Stimulated activated naive CD4-positive, alpha-beta T cell treated with Interleukin-2 at 50 U/mL for 16 hours (primary cell): ENCODE measurements around the gene PKN2.
"Not testable (repeated sequence)": the region's sequence is repeated elsewhere in the genome, so short reads cannot be mapped to it uniquely, and the experiment has no call there.

Experiments
- DNase-seq: peaks from one replicate; lab custom pipeline; 2025; lab: John Stamatoyannopoulos, UW

PKN2 gene

DNA sequence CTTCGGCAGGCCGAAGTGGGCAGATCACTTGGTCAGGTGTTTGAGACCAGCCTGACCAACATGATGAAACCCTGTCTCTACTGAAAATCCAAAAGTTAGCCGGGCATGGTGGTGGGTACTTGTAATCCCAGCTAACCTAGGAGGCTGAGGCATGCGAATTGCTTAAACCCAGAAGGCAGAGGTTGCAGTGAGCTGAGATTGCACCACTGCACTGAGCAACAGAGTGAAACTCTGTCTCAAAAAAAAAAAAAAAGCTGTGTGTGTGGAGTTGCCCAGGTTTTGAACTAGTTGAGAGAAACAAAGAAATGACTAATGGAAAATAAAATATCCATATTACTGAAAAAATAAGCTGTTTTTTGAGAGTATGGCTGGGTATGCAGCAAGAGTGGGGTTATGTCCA is 107.1 kb downstream of the PKN2 start:
- DNase-seq = no peak

- DNase-seq = no peak
Measured at GRCh38 chr1:88799491-88799890, 115.4 kb downstream of the PKN2 start.

- DNase-seq = peak; percentile 18
Measured at GRCh38 chr1:88800382-88801051, 116.4 kb downstream of the PKN2 start.

DNA sequence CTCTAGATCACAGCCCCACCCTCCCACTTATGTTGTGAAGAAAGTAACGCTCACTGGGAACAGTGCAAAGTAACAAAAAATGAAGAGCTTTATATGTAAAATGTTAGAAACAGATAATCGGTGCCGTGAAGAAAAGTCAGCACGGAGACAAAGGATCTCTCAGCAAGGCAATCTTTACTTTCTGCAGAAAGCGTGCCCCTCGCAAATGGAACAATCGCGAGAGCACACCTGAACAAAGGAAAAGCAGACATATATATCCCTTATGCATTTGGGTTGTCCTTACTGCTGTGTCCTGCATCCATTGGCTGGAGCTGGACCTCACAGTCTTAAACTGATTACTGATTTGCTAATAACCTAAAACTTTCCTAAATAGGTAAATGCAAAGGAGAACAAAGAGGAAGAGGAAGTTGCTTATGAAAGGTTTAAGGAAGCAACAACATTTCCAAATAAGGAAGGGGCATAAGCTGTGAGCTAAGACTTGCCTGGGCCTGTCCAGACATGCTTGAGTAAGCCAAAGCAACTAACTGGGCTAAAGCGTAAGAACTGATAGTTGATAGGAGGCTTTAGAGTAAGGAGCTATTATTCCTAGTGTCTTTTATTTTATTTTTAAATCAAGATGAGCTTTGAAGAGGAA is 117.6 kb downstream of the PKN2 start:
- DNase-seq = no peak

DNA sequence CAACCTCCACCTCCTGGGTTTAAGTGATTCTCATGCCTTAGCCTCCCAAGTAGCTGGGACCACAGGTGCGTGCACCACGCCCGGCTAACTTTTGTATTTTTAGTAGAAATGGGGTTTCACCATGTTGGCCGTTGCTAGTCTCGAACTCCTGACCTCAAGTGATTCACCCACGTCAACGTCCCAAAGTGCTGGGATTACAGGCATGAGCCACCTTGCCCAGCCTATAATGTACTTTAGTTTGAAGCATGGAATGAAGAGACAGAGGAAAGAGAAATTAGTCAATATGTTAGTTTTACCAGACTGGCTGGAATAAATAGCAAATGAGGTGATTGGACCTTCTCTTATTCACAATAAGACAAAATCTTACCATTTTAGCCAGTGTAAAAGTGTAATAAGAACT is 118.3 kb downstream of the PKN2 start:
- no peak for DNase-seq

GRCh38 chr1:88802950-88803349 is 118.9 kb downstream of the PKN2 start:
- no peak for DNase-seq

- DNase-seq = no peak
Measured at GRCh38 chr1:88803444-88803843, 119.4 kb downstream of the PKN2 start.

- DNase-seq = no peak
Measured at GRCh38 chr1:88812366-88812765, 128.3 kb downstream of the PKN2 start.

DNA sequence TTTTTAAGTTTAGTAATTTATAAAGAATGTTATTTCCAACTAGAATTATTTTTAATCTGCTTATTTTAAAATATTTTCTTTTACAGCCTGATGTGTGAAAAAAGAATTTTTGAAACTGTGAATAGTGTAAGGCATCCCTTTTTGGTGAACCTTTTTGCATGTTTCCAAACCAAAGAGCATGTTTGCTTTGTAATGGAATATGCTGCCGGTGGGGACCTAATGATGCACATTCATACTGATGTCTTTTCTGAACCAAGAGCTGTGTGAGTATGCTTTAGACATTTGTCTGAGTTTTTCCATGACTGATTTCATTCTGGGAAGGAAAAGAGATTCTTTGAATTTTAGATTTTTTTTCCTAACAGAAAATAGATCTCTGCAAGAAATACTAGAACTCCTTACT is 129.4 kb downstream of the PKN2 start:
- no peak for DNase-seq

- DNase-seq = not testable (repeated sequence)
Measured at GRCh38 chr1:88819642-88820041, 135.6 kb downstream of the PKN2 start.

DNA sequence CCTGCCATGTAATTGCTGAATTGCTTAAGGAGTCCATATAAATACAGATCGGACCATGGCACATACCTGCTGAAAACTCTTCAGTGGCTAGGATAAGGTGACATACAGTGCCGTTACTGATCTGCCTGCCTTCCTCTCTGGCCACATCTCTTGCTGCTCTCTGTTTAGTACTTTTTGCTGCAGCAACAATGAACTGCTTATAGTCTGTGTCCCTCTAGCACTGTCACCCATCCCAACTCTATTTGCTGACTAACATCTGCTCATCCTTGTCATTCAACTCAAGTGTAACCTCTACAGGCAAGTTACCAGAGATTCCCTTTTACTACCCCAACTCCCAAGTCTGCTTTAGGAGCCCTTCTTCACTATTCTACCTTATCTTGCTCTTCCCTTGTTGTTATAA is 141.6 kb downstream of the PKN2 start:
- no peak for DNase-seq

DNA sequence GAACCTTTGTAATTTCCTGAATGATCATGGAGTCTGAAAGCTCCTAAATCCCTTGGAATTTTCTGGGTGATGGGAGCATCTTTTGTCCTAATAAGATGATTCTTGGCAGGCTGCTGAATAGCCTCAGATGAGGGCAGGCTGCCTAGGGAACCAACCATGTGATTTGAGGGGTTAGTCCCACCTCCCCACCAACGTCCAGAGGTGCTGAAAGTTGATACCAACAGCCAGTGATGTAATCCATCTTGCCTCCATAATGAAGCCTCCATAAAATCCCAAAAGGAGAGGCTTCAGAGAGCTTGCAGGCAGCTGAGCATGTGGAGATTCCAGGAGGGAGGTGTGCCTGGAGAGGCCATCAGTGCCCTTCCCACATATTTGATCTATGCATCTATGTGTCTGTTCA is 163.6 kb downstream of the PKN2 start:
- DNase-seq = no peak

- no peak for DNase-seq
Measured at GRCh38 chr1:88851303-88852063, 167.4 kb downstream of the PKN2 start.

GRCh38 chr1:88867743-88868521 is 183.9 kb downstream of the PKN2 start:
- DNase-seq = no peak

DNA sequence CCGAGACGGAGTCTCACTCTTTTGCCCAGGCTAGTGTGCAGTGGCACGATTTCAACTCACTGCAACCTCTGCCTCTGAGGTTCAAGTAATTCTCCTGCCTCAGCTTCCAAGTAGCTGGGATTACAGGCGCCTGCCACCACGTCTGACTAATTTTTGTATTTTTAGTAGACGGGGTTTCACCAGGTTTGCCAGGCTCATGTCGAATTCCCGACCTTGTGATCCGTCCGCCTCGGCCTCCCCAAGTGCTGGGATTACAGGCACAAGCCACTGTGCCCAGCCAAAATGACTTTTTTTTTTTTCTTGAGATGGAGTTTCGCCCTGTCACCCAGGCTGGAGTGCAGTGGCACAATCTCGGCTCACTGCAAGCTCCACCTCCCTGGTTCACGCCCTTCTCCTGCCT is 185.6 kb downstream of the PKN2 start:
- not testable (repeated sequence) for DNase-seq

GRCh38 chr1:88873737-88874349 is 189.8 kb downstream of the PKN2 start:
- DNase-seq = no peak

DNA sequence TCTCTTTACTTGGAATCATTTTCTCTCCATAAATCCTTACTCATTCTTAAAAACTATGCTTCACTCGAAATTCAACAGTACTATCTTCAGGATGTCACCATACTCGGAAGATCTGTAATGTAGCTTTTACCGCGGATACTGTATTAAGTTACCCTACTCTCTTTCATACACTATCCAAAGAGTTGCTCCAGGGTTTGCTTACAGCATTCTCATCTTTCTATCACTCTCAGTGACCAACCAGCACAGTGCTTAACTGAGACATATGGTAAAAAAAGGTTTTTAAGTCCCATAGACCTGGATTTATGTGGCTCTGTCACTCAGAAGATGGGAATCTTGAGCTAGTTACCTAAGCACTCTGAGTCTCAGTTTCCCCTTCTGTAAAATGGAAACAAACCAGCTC is 191.5 kb downstream of the PKN2 start:
- DNase-seq = no peak

DNA sequence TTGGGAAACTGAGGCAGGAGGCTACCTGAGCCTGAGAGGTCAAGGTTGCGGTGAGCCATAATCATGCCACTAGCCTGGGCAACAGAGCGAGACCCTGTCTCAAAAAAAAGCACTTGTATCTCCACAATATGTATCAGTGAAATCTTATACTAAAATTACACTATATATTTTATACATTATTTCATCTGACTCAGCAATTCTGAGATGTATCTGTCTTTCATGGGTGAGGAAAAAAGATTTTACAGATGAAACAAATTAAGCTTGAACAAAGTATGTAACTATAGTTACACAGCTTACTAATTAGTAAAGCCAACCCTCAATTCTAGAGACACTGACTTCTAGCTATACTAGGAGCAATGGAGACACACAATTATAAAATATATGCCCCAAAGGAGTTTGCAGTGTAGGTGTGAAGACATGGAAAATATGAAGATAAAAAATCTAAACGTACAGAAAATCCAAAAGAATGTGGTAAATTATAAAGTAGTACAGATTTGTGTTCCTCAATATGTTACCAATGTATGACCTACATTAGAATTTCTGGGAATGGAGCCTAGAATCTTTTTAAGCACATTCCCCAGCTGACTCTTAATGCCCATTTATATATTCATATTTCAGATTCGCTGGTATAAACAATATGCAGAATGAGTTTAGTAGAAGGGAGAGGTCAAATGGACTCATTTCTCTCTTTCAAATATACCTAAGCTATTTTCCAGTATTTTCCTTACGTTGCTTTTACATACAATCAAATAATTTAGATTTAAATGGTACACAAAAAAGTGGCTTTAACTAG is 192.7 kb downstream of the PKN2 start:
- no peak for DNase-seq

DNA sequence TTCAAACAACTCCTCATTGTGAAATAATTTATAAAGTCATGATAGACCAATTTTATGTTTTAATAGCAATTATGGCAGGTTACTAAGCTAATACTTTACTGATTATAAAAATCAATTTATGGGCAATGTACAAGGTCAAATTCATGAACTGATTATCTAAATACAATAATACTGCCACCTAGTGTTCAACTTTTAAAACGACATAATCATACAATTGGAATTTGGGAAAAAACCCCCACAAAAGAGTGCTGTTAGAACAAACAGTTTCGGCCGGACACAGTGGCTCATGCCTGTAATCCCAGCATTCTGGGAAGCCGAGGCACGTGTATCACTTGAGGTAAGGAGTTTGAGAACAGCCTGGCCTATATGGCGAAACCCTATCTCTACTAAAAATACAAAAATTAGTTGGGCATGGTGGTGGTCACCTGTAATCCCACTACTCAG is 193.3 kb downstream of the PKN2 start:
- DNase-seq = no peak

- no peak for DNase-seq
Measured at GRCh38 chr1:88877911-88878310, 193.8 kb downstream of the PKN2 start.

- DNase-seq = no peak
Measured at GRCh38 chr1:88878731-88879130, 194.7 kb downstream of the PKN2 start.
